Keratinocyte (primary cell): Measurements from ENCODE around the gene NEUROG3. TPM values are rescaled to one million over a fixed set of nuclear protein-coding genes. Genes with fewer than 3 reads are reported as not detected.

Experiments used
- DNase-seq: peaks from one replicate; pipeline ENCODE4 v3.0.0-alpha.2; 2011; ENCODE audit warnings: low read depth, missing footprints, low spot score
- FAIRE-seq: peaks from 2 replicates; lab custom pipeline; 2011; peaks lifted over from hg19 to GRCh38; lab: Jason Lieb, UNC
- H2AFZ ChIP-seq: 2 replicates; pipeline ENCODE4 v1.6.0; 2012; ENCODE audit warnings: low read length, control low read depth, inconsistent platforms; ENCODE audit not compliant: control insufficient read depth
- H3K27ac ChIP-seq: 2 replicates; pipeline ENCODE4 v1.5.1; 2011; ENCODE audit warnings: low read length; ENCODE audit not compliant: control insufficient read depth, insufficient read depth
- H3K27me3 ChIP-seq: 3 replicates; pipeline ENCODE4 v1.6.0; 2011; ENCODE audit warnings: low read length; ENCODE audit not compliant: control insufficient read depth, insufficient read depth; ENCODE audit errors: extremely low read depth
- H3K36me3 ChIP-seq, 2 experiments: 2 replicates in 1 of 2; 3 replicates in 1 of 2; pipeline ENCODE4 v1.5.1; 2011; ENCODE audit warnings: low read length in 2 of 2, mild to moderate bottlenecking in 1 of 2; ENCODE audit not compliant: control insufficient read depth in 2 of 2, insufficient read depth in 2 of 2; ENCODE audit errors: extremely low read depth in 1 of 2
- H3K4me1 ChIP-seq: 3 replicates; pipeline ENCODE4 v1.5.1; 2011; ENCODE audit warnings: low read length; ENCODE audit not compliant: control insufficient read depth, insufficient read depth; ENCODE audit errors: extremely low read depth
- H3K4me2 ChIP-seq: 3 replicates; pipeline ENCODE4 v1.6.0; 2011; ENCODE audit warnings: low read depth, low read length; ENCODE audit not compliant: control insufficient read depth, insufficient read depth; ENCODE audit errors: extremely low read depth
- H3K4me3 ChIP-seq, 3 experiments: fragments of 200-600 bp in 1 of 3; sonication (generic) in 1 of 3; 2 replicates in 2 of 3; 3 replicates in 1 of 3; pipeline ENCODE4 v1.5.1; 2011 to 2016; ENCODE audit warnings: low read length in 3 of 3, mild to moderate bottlenecking in 3 of 3, control low read depth in 2 of 3, inconsistent platforms in 1 of 3, low read depth in 1 of 3, mixed read lengths in 1 of 3, mixed run types in 1 of 3, moderate library complexity in 1 of 3; ENCODE audit not compliant: control insufficient read depth in 2 of 3, insufficient read depth in 2 of 3; ENCODE audit errors: extremely low read depth in 1 of 3
- H3K79me2 ChIP-seq: 2 replicates; pipeline ENCODE4 v1.6.0; 2012; ENCODE audit warnings: low read length; ENCODE audit not compliant: control insufficient read depth, insufficient read depth
- H3K9ac ChIP-seq: 3 replicates; pipeline ENCODE4 v1.6.0; 2011; ENCODE audit warnings: low read length; ENCODE audit not compliant: control insufficient read depth, insufficient read depth; ENCODE audit errors: extremely low read depth
- H3K9me1 ChIP-seq: 3 replicates; pipeline ENCODE4 v1.6.0; 2011; ENCODE audit warnings: low read length; ENCODE audit not compliant: control insufficient read depth, insufficient read depth; ENCODE audit errors: extremely low read depth
- H3K9me3 ChIP-seq: 2 replicates; pipeline ENCODE4 v1.5.1; 2012; ENCODE audit warnings: low read depth, low read length; ENCODE audit not compliant: control insufficient read depth
- H4K20me1 ChIP-seq: 3 replicates; pipeline ENCODE4 v1.6.0; 2011; ENCODE audit warnings: low read length; ENCODE audit not compliant: control insufficient read depth, insufficient read depth; ENCODE audit errors: extremely low read depth
- CTCF ChIP-seq, 3 experiments: IDR thresholded peaks in 1 of 3; conservative IDR thresholded peaks in 1 of 3; optimal IDR thresholded peaks in 1 of 3; 2 replicates in 2 of 3; 3 replicates in 1 of 3; pipeline versions ENCODE3 to v1.5.1; 2011; ENCODE audit warnings: low read length in 3 of 3, mild to moderate bottlenecking in 3 of 3, moderate library complexity in 2 of 3, control low read depth in 1 of 3, inconsistent platforms in 1 of 3; ENCODE audit not compliant: insufficient read depth in 2 of 3; ENCODE audit errors: extremely low read depth in 1 of 3
- EZH2 ChIP-seq: IDR thresholded peaks from one replicate; pipeline ENCODE4 v1.6.1; 2012; ENCODE audit warnings: inconsistent platforms, mild to moderate bottlenecking, low read length, moderate library complexity
- dilution Hi-C: fragments of 300-500 bp; cut with MboI; formaldehyde crosslinking; loops from one replicate; pipeline ENCODE4 v1.7.0; 2020; ENCODE audit warnings: low sequenced_read_pairs; ENCODE audit not compliant: extremely low pct_ligation_motif_present
- polyA plus RNA-seq, 5 experiments: library from polyadenylated mRNA; depleted of rRNA in 3 of 5; stranded (reverse) in 3 of 5; stranded (forward) in 1 of 5; unstranded in 1 of 5; fragments of >200 nt; gene quantifications; 1 replicate in 1 of 5; 2 replicates in 3 of 5; 3 replicates in 1 of 5; pipeline versions ENCODE4 v1.2.1 to v1.2.3, GENCODE V29; 2011 to 2012; ENCODE audit warnings: missing spikeins in 2 of 5, low read depth in 1 of 5, low replicate concordance in 1 of 5

Gene NEUROG3
- polyA plus RNA-seq, 1 donor (not counting 4 experiments of a cell fraction or from before 2014, with no cell fraction given): not detected

- Histone ChIP-seq H3K27me3 (peaks cover 82% of the 10 kb centered on the region), H3K36me3 (no peaks in the 10 kb centered on the region), H3K9me3 (no peaks in the 10 kb centered on the region), H3K9me1 (no peaks in the 10 kb centered on the region), H4K20me1 (no peaks in the 10 kb centered on the region), H3K79me2 (no peaks in the 10 kb centered on the region), H3K9ac (no peak overlapping the region), H3K27ac (no peak overlapping the region), H2AFZ (no peak overlapping the region), H3K4me1 (no peaks in the 10 kb centered on the region), H3K4me3 (no peak overlapping the region), H3K4me2 (no peak overlapping the region)
- TF ChIP-seq EZH2 (peak; percentile 80), CTCF (optimal IDR thresholded peaks at IDR 0.05 in 1 of 3, IDR thresholded peaks at IDR 0.05 in 1 of 3, conservative IDR thresholded peaks at IDR 0.05 in 1 of 3; ENCODE audit: extremely low read depth in 1 of 3, insufficient read depth in 2 of 3, low read length in 3 of 3) (no peak)
- dilution Hi-C loops: no loop called here
- DNase-seq (no peak), FAIRE-seq (no peak)
Observed at GRCh38 chr10:69569396-69569934, 3.8 kb downstream of the NEUROG3 start.

GRCh38 chr10:69568472-69569395 lies 4.5 kb downstream of the NEUROG3 start:
- no peaks in the 10 kb centered on the region for H3K4me1 ChIP-seq
- DNase-seq (no peak), FAIRE-seq (no peak)
- H3K9me3 ChIP-seq: no peaks in the 10 kb centered on the region
- no peaks in the 10 kb centered on the region for H3K79me2 ChIP-seq
- no peak for TF ChIP-seq EZH2
- no peak for TF ChIP-seq CTCF (optimal IDR thresholded peaks at IDR 0.05 in 1 of 3, IDR thresholded peaks at IDR 0.05 in 1 of 3, conservative IDR thresholded peaks at IDR 0.05 in 1 of 3; ENCODE audit: extremely low read depth in 1 of 3, insufficient read depth in 2 of 3, low read length in 3 of 3)
- no peak overlapping the region for H3K4me3 ChIP-seq
- H3K36me3 ChIP-seq: no peaks in the 10 kb centered on the region
- dilution Hi-C loops: no loop called here
- no peaks in the 10 kb centered on the region for H4K20me1 ChIP-seq
- no peak overlapping the region for H2AFZ ChIP-seq
- peaks cover 75% of the 10 kb centered on the region for H3K27me3 ChIP-seq
- no peaks in the 10 kb centered on the region for H3K9me1 ChIP-seq
- H3K9ac ChIP-seq: no peak overlapping the region
- no peak overlapping the region for H3K27ac ChIP-seq
- no peak overlapping the region for H3K4me2 ChIP-seq
